ENCODE results near the gene KDM1A.

Gene KDM1A

GRCh38 chr1:23069675-23070074, 50.4 kb downstream of the KDM1A start:
- no peak for DNase-seq (ENCODE audit: low read depth, low spot score)

GRCh38 chr1:23074012-23074411, 54.7 kb downstream of the KDM1A start:
- DNase-seq (ENCODE audit: low read depth, low spot score) = no peak

GRCh38 chr1:23079025-23079424, 59.8 kb downstream of the KDM1A start:
- no peak for DNase-seq (ENCODE audit: low read depth, low spot score)

GRCh38 chr1:23080885-23081284, 61.6 kb downstream of the KDM1A start:
- no peak for DNase-seq (ENCODE audit: low read depth, low spot score)

GRCh38 chr1:23081376-23081775, 62.1 kb downstream of the KDM1A start:
- DNase-seq (ENCODE audit: low read depth, low spot score) = no peak

GRCh38 chr1:23083714-23084480, 64.6 kb downstream of the KDM1A start:
- DNase-seq (ENCODE audit: low read depth, low spot score) = no peak

- DNase-seq (ENCODE audit: low read depth, low spot score) = no peak
These were observed 65.6 kb downstream of the KDM1A start for GRCh38 chr1:23084880-23085279.

GRCh38 chr1:23085696-23086095, 66.4 kb downstream of the KDM1A start:
- no peak for DNase-seq (ENCODE audit: low read depth, low spot score)

- no peak for DNase-seq (ENCODE audit: low read depth, low spot score)
These were observed 68.8 kb downstream of the KDM1A start for GRCh38 chr1:23088027-23088426.

GRCh38 chr1:23090056-23090455, 70.8 kb downstream of the KDM1A start:
- no peak for DNase-seq (ENCODE audit: low read depth, low spot score)

GRCh38 chr1:23091545-23091944, 72.3 kb downstream of the KDM1A start:
- DNase-seq (ENCODE audit: low read depth, low spot score) = no peak

- no peak for DNase-seq (ENCODE audit: low read depth, low spot score)
These were observed 73.2 kb downstream of the KDM1A start for GRCh38 chr1:23092447-23092846.

GRCh38 chr1:23097316-23097715, 78.0 kb downstream of the KDM1A start:
- no peak for DNase-seq (ENCODE audit: low read depth, low spot score)

GRCh38 chr1:23098463-23099170, 79.3 kb downstream of the KDM1A start:
- no peak for DNase-seq (ENCODE audit: low read depth, low spot score)

GRCh38 chr1:23099171-23099536, 79.9 kb downstream of the KDM1A start:
- DNase-seq (ENCODE audit: low read depth, low spot score) = no peak

- DNase-seq (ENCODE audit: low read depth, low spot score) = peak; percentile 79
These were observed 80.9 kb downstream of the KDM1A start for GRCh38 chr1:23100074-23100748.

- DNase-seq (ENCODE audit: low read depth, low spot score) = no peak
These were observed 82.0 kb downstream of the KDM1A start for GRCh38 chr1:23101101-23101827.

GRCh38 chr1:23101887-23102286, 82.6 kb downstream of the KDM1A start:
- no peak for DNase-seq (ENCODE audit: low read depth, low spot score)

- no peak for DNase-seq (ENCODE audit: low read depth, low spot score)
These were observed 83.0 kb downstream of the KDM1A start for GRCh38 chr1:23102289-23102688.

- DNase-seq (ENCODE audit: low read depth, low spot score) = no peak
These were observed 84.0 kb downstream of the KDM1A start for GRCh38 chr1:23103001-23103889.

GRCh38 chr1:23108918-23109533, 89.8 kb downstream of the KDM1A start:
- no peak for DNase-seq (ENCODE audit: low read depth, low spot score)

All from brain pericyte (primary cell).